Keratinocyte (primary cell): ENCODE measurements around the gene SIM1. TPM values are rescaled to one million over a fixed set of nuclear protein-coding genes. Genes with fewer than 3 reads are reported as not detected.

Experiments
- DNase-seq: peaks from one replicate; pipeline ENCODE4 v3.0.0-alpha.2; 2011; ENCODE audit warnings: low read depth, missing footprints, low spot score
- FAIRE-seq: peaks from 2 replicates; lab custom pipeline; 2011; peaks lifted over from hg19 to GRCh38; lab: Jason Lieb, UNC
- H2AFZ ChIP-seq: 2 replicates; pipeline ENCODE4 v1.6.0; 2012; ENCODE audit warnings: low read length, control low read depth, inconsistent platforms; ENCODE audit not compliant: control insufficient read depth
- H3K27ac ChIP-seq: 2 replicates; pipeline ENCODE4 v1.5.1; 2011; ENCODE audit warnings: low read length; ENCODE audit not compliant: control insufficient read depth, insufficient read depth
- H3K27me3 ChIP-seq: 3 replicates; pipeline ENCODE4 v1.6.0; 2011; ENCODE audit warnings: low read length; ENCODE audit not compliant: control insufficient read depth, insufficient read depth; ENCODE audit errors: extremely low read depth
- H3K36me3 ChIP-seq, 2 experiments: 2 replicates in 1 of 2; 3 replicates in 1 of 2; pipeline ENCODE4 v1.5.1; 2011; ENCODE audit warnings: low read length in 2 of 2, mild to moderate bottlenecking in 1 of 2; ENCODE audit not compliant: control insufficient read depth in 2 of 2, insufficient read depth in 2 of 2; ENCODE audit errors: extremely low read depth in 1 of 2
- H3K4me1 ChIP-seq: 3 replicates; pipeline ENCODE4 v1.5.1; 2011; ENCODE audit warnings: low read length; ENCODE audit not compliant: control insufficient read depth, insufficient read depth; ENCODE audit errors: extremely low read depth
- H3K4me2 ChIP-seq: 3 replicates; pipeline ENCODE4 v1.6.0; 2011; ENCODE audit warnings: low read depth, low read length; ENCODE audit not compliant: control insufficient read depth, insufficient read depth; ENCODE audit errors: extremely low read depth
- H3K4me3 ChIP-seq, 3 experiments: fragments of 200-600 bp in 1 of 3; sonication (generic) in 1 of 3; 2 replicates in 2 of 3; 3 replicates in 1 of 3; pipeline ENCODE4 v1.5.1; 2011 to 2016; ENCODE audit warnings: low read length in 3 of 3, mild to moderate bottlenecking in 3 of 3, control low read depth in 2 of 3, inconsistent platforms in 1 of 3, low read depth in 1 of 3, mixed read lengths in 1 of 3, mixed run types in 1 of 3, moderate library complexity in 1 of 3; ENCODE audit not compliant: control insufficient read depth in 2 of 3, insufficient read depth in 2 of 3; ENCODE audit errors: extremely low read depth in 1 of 3
- H3K79me2 ChIP-seq: 2 replicates; pipeline ENCODE4 v1.6.0; 2012; ENCODE audit warnings: low read length; ENCODE audit not compliant: control insufficient read depth, insufficient read depth
- H3K9ac ChIP-seq: 3 replicates; pipeline ENCODE4 v1.6.0; 2011; ENCODE audit warnings: low read length; ENCODE audit not compliant: control insufficient read depth, insufficient read depth; ENCODE audit errors: extremely low read depth
- H3K9me1 ChIP-seq: 3 replicates; pipeline ENCODE4 v1.6.0; 2011; ENCODE audit warnings: low read length; ENCODE audit not compliant: control insufficient read depth, insufficient read depth; ENCODE audit errors: extremely low read depth
- H3K9me3 ChIP-seq: 2 replicates; pipeline ENCODE4 v1.5.1; 2012; ENCODE audit warnings: low read depth, low read length; ENCODE audit not compliant: control insufficient read depth
- H4K20me1 ChIP-seq: 3 replicates; pipeline ENCODE4 v1.6.0; 2011; ENCODE audit warnings: low read length; ENCODE audit not compliant: control insufficient read depth, insufficient read depth; ENCODE audit errors: extremely low read depth
- EZH2 ChIP-seq: IDR thresholded peaks from one replicate; pipeline ENCODE4 v1.6.1; 2012; ENCODE audit warnings: inconsistent platforms, mild to moderate bottlenecking, low read length, moderate library complexity
- dilution Hi-C: fragments of 300-500 bp; cut with MboI; formaldehyde crosslinking; loops from one replicate; pipeline ENCODE4 v1.7.0; 2020; ENCODE audit warnings: low sequenced_read_pairs; ENCODE audit not compliant: extremely low pct_ligation_motif_present
- polyA plus RNA-seq, 5 experiments: library from polyadenylated mRNA; depleted of rRNA in 3 of 5; stranded (reverse) in 3 of 5; stranded (forward) in 1 of 5; unstranded in 1 of 5; fragments of >200 nt; gene quantifications; 1 replicate in 1 of 5; 2 replicates in 3 of 5; 3 replicates in 1 of 5; pipeline versions ENCODE4 v1.2.1 to v1.2.3, GENCODE V29; 2011 to 2012; ENCODE audit warnings: missing spikeins in 2 of 5, low read depth in 1 of 5, low replicate concordance in 1 of 5
- TF ChIP-seq, protein P1 (sequence below), 3 experiments: IDR thresholded peaks in 1 of 3; conservative IDR thresholded peaks in 1 of 3; optimal IDR thresholded peaks in 1 of 3; 2 replicates in 2 of 3; 3 replicates in 1 of 3; pipeline versions ENCODE3 to v1.5.1; 2011; ENCODE audit warnings: low read length in 3 of 3, mild to moderate bottlenecking in 3 of 3, moderate library complexity in 2 of 3, control low read depth in 1 of 3, inconsistent platforms in 1 of 3; ENCODE audit not compliant: insufficient read depth in 2 of 3; ENCODE audit errors: extremely low read depth in 1 of 3

Gene SIM1
- polyA plus RNA-seq, 1 donor (not counting 4 experiments of a cell fraction or from before 2014, with no cell fraction given) = not detected

DNA sequence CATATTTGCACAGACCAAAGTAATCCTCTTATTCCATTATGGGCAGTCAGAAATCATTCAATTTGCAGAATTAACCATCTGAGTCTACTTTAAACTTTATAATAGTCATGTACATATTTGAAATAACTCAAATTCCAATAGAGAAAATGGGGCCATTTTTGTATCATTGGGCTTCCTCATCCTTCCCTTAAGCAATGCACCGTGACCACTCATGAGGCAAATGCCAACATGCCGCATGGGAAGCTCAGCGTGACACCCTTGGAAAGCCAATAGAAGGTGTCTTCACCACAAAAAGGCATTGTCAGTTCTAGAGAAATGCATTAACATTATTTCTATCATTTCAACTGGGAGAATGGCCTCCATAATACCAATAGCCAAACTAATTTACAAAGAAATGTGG lies 38.5 kb downstream of the SIM1 start:
- H3K27ac ChIP-seq = no peak overlapping the region
- dilution Hi-C loops = no loop called here
- no peak overlapping the region for H3K4me2 ChIP-seq
- no peak overlapping the region for H3K4me3 ChIP-seq
- no peaks in the 10 kb centered on the region for H3K79me2 ChIP-seq
- no peak for TF ChIP-seq EZH2
- TF ChIP-seq, protein P1, sequence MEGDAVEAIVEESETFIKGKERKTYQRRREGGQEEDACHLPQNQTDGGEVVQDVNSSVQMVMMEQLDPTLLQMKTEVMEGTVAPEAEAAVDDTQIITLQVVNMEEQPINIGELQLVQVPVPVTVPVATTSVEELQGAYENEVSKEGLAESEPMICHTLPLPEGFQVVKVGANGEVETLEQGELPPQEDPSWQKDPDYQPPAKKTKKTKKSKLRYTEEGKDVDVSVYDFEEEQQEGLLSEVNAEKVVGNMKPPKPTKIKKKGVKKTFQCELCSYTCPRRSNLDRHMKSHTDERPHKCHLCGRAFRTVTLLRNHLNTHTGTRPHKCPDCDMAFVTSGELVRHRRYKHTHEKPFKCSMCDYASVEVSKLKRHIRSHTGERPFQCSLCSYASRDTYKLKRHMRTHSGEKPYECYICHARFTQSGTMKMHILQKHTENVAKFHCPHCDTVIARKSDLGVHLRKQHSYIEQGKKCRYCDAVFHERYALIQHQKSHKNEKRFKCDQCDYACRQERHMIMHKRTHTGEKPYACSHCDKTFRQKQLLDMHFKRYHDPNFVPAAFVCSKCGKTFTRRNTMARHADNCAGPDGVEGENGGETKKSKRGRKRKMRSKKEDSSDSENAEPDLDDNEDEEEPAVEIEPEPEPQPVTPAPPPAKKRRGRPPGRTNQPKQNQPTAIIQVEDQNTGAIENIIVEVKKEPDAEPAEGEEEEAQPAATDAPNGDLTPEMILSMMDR (optimal IDR thresholded peaks at IDR 0.05 in 1 of 3, IDR thresholded peaks at IDR 0.05 in 1 of 3, conservative IDR thresholded peaks at IDR 0.05 in 1 of 3; ENCODE audit: extremely low read depth in 1 of 3, insufficient read depth in 2 of 3, low read length in 3 of 3) = no peak
- DNase-seq (no peak), FAIRE-seq (no peak)
- H3K9me1 ChIP-seq = no peaks in the 10 kb centered on the region
- H2AFZ ChIP-seq = no peak overlapping the region
- H3K9ac ChIP-seq = no peak overlapping the region
- H3K27me3 ChIP-seq = peaks cover 8% of the 10 kb centered on the region
- no peaks in the 10 kb centered on the region for H4K20me1 ChIP-seq
- no peaks in the 10 kb centered on the region for H3K4me1 ChIP-seq
- no peaks in the 10 kb centered on the region for H3K9me3 ChIP-seq
- H3K36me3 ChIP-seq = no peaks in the 10 kb centered on the region

DNA sequence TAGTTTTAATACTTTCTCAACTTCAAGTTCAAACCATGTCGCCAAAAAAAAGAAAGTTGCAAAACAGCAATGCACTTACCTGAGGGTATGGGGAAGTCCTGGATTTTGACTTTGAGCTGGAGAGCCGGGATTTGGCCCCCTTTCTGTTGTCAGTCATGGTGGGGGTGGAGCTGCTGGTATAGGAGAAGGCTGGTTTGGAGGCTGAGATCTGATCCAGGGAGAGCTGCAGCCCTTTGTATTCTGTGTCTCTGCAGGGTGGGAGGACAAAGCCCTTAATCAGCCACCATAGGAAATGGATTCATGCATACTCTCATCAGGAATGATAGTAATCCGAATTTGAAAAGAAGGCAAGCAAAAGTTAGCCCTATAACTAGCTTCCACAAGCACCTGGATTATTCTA lies 44.0 kb downstream of the SIM1 start:
- Histone ChIP-seq H3K4me2 (no peak overlapping the region), H2AFZ (no peak overlapping the region), H3K9me3 (no peaks in the 10 kb centered on the region), H3K27ac (no peak overlapping the region), H3K27me3 (no peaks in the 10 kb centered on the region), H3K9ac (no peak overlapping the region), H4K20me1 (no peaks in the 10 kb centered on the region), H3K4me3 (no peak overlapping the region), H3K9me1 (no peaks in the 10 kb centered on the region), H3K79me2 (no peaks in the 10 kb centered on the region), H3K4me1 (no peaks in the 10 kb centered on the region), H3K36me3 (no peaks in the 10 kb centered on the region)
- DNase-seq (no peak), FAIRE-seq (no peak)
- dilution Hi-C loops = no loop called here
- no peak for TF ChIP-seq EZH2
- TF ChIP-seq, protein P1 (optimal IDR thresholded peaks at IDR 0.05 in 1 of 3, IDR thresholded peaks at IDR 0.05 in 1 of 3, conservative IDR thresholded peaks at IDR 0.05 in 1 of 3; ENCODE audit: extremely low read depth in 1 of 3, insufficient read depth in 2 of 3, low read length in 3 of 3) = no peak
